ENCODE data around the gene SYP. TPM values are rescaled to one million over a fixed set of nuclear protein-coding genes. Genes with fewer than 3 reads are reported as not detected.

Gene SYP
- polyA plus RNA-seq, 3 donors = 1.4 to 6.8 (median 2.1) TPM

DNA sequence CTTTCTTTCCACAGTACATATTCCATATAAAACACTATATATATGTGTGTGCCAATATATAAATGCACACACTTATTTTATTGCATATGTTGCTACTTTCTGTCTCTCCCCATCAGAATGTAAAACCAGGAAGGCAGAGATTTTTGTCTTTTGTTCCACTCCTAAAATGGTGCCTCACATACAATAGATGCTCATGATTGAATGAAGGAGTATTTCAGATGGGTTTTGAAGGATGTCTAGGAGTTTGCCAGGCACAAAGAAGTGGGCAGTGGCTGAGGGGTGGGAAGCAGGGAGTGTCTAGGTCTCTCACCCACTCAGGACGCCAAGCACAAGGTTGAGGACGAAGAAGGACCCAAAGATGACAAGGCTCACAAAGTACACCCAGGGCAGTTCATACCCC is 27.7 kb upstream of the SYP start:
- WGBS, 3 donors = 68 to 92% (median 80%) methylated on average over 2 of the region's 2 CpGs

DNA sequence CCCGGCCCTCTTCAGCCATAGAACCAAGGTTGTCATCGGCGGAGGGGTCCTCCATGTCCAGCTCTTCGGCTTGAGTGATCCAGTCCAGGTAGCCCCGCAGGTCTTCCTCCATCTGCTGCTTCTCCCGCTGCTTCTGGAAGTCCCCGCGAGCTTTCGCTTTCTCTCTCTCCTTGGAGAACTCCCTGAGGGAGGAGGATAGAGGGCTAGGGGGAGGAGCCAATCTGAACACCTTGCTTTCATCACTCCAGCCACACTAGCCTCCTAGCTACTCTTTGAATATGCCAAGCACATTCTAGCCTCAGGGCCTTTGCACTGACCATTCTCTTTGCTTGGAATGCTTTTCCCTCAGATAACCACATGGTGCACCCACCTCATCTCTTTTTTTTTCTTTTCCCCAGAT is 27.0 kb upstream of the SYP start:
- no peak overlapping the region for H3K27ac ChIP-seq (ENCODE audit: low read depth, low read length)
- 80 to 95% (median 86%) methylated on average over 7 to 9 of the region's 9 CpGs for WGBS, 3 donors

More for the DNA sequence above, 27.7 kb upstream of the SYP start:
- no peak overlapping the region for H3K27ac ChIP-seq (ENCODE audit: low read depth, low read length)

GRCh38 chrX:49225858-49226257 is 25.9 kb upstream of the SYP start:
- WGBS, 3 donors = 73 to 74% methylated on average over 14 of the region's 14 CpGs; no CpG with 5 or more reads in 1 of the 3 donors

DNA sequence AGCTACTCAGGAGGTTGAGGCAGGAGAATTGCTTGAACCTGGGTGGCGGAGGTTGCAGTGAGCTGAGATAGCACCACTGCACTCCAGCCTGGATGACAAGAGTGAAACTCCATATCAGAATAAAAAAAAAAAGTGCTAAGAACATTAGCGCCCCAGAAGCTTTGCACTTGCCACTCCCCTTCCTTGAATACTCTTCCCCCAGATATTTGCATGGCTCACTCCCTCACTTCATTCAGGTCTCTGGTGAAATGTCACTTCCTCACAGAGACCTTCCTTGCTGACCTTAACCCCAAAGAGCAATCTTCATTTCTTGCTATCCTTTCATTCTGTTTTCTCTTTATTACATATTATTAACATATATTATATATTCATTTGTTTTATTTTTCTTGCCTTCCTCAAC is 21.9 kb upstream of the SYP start:
- WGBS, 3 donors = 57 to 86% (median 74%) methylated on average over 2 of the region's 2 CpGs
- no peak overlapping the region for H3K27ac ChIP-seq (ENCODE audit: low read depth, low read length)

More at GRCh38 chrX:49225858-49226257, 25.9 kb upstream of the SYP start:
- H3K27ac ChIP-seq (ENCODE audit: low read depth, low read length) = no peak overlapping the region

DNA sequence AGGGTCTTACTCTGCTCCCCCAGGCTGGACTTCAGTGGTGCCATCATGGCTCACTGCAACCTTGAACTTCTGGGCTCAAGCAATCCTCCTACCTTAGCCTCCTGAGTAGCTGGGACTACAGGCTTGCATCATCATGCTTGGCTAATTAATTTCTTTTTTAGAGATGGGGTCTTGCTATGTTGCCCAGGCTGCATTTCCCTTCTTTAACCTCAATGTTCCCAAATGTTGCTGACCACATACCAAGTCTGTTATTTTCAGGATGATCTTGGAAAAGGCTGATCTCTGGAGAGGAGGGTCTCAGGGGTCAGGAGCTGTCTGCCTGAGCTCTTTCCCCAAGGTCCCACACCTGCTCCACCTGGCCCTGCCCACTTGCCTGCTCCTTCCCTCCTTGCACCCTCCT is 20.1 kb upstream of the SYP start:
- H3K27ac ChIP-seq (ENCODE audit: low read depth, low read length) = no peak overlapping the region

DNA sequence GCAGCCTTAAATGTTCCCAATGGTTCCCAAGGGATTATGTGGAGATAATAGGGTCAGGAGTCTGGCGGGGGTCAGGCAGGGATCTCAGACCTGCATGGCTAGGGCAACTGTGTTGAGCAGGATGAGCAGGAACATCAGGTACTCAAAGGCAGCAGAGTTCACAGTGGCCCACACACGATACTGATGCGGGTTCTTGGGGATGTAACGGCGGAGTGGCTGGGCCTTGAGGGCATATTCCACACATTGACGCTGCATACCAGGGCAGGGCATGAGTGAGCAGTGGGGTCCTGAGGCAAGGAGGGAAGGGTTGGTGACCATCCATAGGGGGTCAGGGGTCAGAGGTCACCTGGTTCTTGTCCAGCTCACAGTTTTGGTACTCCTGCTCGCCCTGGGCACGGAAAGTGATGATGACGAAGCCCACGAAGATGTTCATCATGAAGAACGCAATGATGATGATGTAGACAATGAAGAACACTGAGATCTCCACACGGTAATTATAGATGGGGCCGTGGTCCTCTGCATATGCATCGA is 15.1 kb upstream of the SYP start:
- 76 to 87% (median 81%) methylated on average over 8 to 14 of the region's 14 CpGs for WGBS, 3 donors
- no peak overlapping the region for H3K27ac ChIP-seq (ENCODE audit: low read depth, low read length)

DNA sequence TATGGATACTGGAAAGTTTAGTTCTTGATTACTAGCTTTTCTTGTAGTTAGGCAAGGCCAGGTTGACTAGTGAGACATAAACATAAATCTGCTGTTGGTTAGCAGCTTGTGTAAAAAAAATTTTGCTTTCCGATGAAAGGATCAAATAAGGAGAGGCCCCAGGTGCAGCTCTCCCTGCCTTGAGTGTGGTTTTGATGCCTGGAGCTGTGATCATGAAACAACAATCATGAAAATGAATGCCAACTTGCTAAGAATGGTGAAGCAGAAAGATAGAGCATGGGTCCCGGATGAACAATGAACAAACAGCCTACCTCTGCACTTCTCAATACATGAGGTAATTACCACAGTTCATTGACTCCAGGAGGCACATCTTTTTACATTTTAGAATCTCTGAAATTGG is 14.4 kb upstream of the SYP start:
- H3K27ac ChIP-seq (ENCODE audit: low read depth, low read length) = no peak overlapping the region
- WGBS, 3 donors = 85 to 92% (median 87%) methylated on average over 2 of the region's 2 CpGs

DNA sequence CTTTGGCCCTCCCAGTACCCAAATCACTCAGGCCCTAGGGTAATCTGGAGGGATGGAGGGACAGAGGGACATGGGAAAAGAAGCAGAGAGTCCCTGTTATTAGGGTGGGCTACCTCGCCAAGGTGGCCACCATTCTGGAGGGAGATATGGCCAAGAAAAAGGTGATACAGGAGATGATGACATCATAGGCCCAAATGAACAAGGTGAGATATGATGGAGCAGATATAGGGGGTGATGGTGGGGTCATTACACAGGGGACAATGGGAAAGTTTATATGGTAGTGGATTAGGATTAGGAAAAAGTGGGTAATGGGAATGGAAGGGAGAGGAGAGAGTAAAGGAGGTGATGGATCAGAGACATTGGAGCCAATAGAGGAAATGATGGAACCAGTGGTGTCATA is 12.9 kb upstream of the SYP start:
- no peak overlapping the region for H3K27ac ChIP-seq (ENCODE audit: low read depth, low read length)
- WGBS, 3 donors = 42 to 86% (median 54%) methylated on average over 1 of the region's 1 CpG

DNA sequence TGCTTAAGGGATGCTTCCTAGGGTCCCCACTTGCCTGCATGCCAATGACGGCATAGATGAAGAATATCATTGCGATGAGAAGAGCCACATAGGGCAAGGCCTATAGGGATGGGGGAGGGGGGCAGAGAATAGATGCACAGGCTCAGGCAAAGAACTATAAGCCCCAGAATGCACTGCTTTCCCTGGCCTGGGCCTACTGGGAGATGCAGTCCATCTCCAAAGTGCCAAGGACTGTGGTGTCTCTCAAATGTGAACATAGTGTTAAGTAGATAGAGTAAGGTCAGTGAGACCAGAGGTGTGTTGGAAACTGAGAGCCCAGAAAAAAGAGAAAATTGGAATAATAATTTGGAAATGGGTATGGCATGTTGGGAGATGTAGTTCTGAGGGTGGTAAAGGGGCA is 12.2 kb upstream of the SYP start:
- WGBS, 3 donors = 73 to 92% (median 91%) methylated on average over 2 of the region's 2 CpGs
- no peak overlapping the region for H3K27ac ChIP-seq (ENCODE audit: low read depth, low read length)

GRCh38 chrX:49211074-49211473 is 11.1 kb upstream of the SYP start:
- 82 to 88% (median 88%) methylated on average over 8 to 9 of the region's 9 CpGs for WGBS, 3 donors

DNA sequence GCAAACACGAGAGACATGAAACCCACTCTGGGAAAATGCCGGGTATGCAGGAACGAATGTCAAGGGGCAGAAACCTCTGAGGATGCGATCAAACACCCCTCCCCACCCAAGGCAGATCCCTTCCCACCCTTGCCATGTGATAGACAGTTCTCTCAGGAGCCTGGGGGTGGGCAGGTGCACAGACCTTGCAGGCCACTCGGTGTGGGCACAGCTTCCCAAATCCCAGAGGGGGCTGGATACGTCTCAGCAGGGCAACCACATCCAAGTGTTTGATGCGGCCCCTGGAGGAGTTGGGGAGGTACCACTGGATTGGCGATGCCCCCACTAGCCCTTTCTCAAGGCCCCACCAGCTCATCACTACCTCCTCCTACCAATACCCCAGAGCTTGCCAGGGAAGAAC is 10.4 kb upstream of the SYP start:
- H3K27ac ChIP-seq (ENCODE audit: low read depth, low read length) = no peak overlapping the region
- 61 to 78% (median 77%) methylated on average over 8 of the region's 8 CpGs for WGBS, 3 donors

More at GRCh38 chrX:49211074-49211473, 11.1 kb upstream of the SYP start:
- no peak overlapping the region for H3K27ac ChIP-seq (ENCODE audit: low read depth, low read length)

DNA sequence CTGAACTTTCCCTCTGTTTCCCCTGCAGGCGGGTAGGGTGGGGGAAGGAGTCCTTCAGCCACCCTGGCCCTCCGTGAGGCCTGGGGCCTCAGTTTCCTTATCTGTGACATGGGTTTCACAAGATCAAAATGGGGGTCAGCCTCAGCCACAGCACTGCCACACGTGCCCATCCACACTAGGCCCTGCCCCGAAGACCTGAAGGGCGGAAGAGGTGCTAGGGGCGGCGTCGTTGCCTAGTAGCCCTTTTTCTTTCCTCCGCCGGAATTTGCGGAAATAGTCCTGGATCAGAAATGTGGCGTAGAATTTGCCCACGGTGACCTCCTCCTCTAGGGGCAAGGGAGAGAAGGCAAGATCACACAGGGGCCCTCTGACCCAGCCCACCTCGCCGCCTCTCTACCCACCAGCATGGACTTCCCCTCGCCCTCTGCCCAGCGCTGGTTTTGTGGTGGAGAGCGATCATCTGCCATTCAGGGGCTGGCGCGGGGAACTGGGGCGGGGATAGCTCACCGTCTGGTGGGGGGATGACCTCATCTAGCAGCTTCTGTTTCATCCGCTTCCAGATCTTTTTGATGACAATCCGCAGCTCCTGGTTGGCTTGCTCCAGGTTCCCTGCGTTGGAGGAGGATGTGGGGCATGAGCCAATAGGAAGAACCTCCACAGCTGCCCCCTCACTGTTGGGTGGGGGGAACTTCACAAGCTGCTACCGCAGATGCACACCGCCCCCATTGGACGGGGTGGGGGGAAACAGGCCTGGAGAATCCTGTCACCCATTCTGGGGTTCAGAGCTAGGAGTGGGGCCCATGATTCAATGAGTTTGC is 9.7 kb upstream of the SYP start:
- WGBS, 3 donors = 24 to 56% (median 46%) methylated on average over 14 to 28 of the region's 28 CpGs
- no peak overlapping the region for H3K27ac ChIP-seq (ENCODE audit: low read depth, low read length)

DNA sequence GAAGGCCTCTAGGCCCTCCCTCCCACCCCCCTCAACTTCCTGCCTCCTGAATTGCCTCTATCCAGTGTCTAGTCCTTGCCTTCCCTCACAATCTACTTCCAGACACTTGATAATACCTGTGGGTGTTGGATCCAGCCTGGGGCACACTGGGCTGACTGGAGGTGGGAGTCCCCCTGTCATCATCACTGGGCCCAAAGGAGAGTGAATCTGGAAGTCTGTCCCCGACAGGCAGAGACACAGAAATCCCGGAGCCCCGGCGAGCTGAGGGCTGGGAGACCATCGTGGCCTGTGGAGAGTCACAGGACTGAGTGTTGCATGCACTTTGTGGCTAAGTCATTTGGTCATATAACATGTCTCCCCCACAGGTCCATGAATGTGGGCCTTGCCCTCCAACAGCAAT is 8.4 kb upstream of the SYP start:
- no peak overlapping the region for H3K27ac ChIP-seq (ENCODE audit: low read depth, low read length)
- WGBS, 3 donors = 86 to 100% (median 91%) methylated on average over 5 of the region's 5 CpGs

GRCh38 chrX:49206543-49206942 is 6.5 kb upstream of the SYP start:
- H3K27ac ChIP-seq (ENCODE audit: low read depth, low read length) = no peak overlapping the region
- 75 to 92% (median 91%) methylated on average over 7 to 8 of the region's 8 CpGs for WGBS, 3 donors

GRCh38 chrX:49205443-49205842 is 5.5 kb upstream of the SYP start:
- 83 to 85% (median 84%) methylated on average over 12 to 13 of the region's 13 CpGs for WGBS, 3 donors
- H3K27ac ChIP-seq (ENCODE audit: low read depth, low read length) = no peak overlapping the region

DNA sequence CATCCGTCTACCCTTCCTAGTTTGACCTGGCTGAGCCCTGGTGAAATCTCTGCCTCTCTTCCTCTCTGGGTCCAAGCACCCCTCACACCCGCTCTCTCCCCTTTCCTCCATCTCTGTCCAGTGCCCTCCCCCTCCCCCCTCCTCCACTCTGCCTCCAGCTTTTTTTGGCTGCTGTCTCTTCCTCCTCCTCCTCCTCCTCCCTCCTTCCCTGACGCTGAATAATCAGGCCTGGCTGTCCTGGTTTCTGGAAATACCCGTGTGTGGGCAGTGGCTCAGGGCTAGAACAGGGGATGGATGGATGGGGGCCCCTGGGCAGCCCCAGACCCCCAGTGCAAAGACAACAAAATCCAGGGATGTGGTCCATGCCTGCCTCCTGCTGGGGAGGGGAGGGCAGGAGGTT is 4.7 kb upstream of the SYP start:
- 44 to 55% (median 51%) methylated on average over 2 to 4 of the region's 4 CpGs for WGBS, 3 donors
- no peak overlapping the region for H3K27ac ChIP-seq (ENCODE audit: low read depth, low read length)

GRCh38 chrX:49204017-49204416 is 4.0 kb upstream of the SYP start:
- 80 to 95% (median 91%) methylated on average over 6 of the region's 6 CpGs for WGBS, 3 donors
- no peak overlapping the region for H3K27ac ChIP-seq (ENCODE audit: low read depth, low read length)

- 60 to 81% (median 70%) methylated on average over 3 of the region's 3 CpGs for WGBS, 3 donors
Observed at GRCh38 chrX:49203536-49203935, 3.5 kb upstream of the SYP start.

GRCh38 chrX:49202022-49202421 is 2.0 kb upstream of the SYP start:
- no peak overlapping the region for H3K27ac ChIP-seq (ENCODE audit: low read depth, low read length)
- 65 to 87% (median 77%) methylated on average over 2 of the region's 2 CpGs for WGBS, 3 donors

More at GRCh38 chrX:49203536-49203935, 3.5 kb upstream of the SYP start:
- no peak overlapping the region for H3K27ac ChIP-seq (ENCODE audit: low read depth, low read length)

DNA sequence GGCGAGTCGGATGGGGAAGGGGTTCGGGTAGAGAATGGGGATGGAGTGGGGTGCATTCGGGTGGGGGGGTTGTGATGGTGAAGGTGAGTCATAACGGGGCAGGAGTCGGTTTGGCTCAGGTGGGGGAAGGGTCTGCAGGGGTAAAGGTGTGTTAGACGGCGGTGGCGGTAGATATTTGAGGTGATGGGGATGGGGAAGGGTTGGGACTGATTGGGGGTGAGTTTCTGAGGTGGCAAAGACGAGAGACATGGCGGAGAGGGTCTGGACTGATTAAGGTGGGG is 738 bp downstream of the SYP start:
- no peak overlapping the region for H3K27ac ChIP-seq (ENCODE audit: low read depth, low read length)
- 11 to 53% (median 28%) methylated on average over 7 to 11 of the region's 11 CpGs for WGBS, 3 donors
